H9 (cell line): ENCODE data around the gene NEK4. TPM values are rescaled to one million over a fixed set of nuclear protein-coding genes. Genes with fewer than 3 reads are reported as not detected.

ENCODE experiments used
- DNase-seq: peaks from one replicate; pipeline ENCODE4 v3.0.0-alpha.2; 2017
- H2AFZ ChIP-seq: one replicate; pipeline ENCODE4 v1.6.1; 2013; ENCODE audit warnings: mild to moderate bottlenecking, low read length, control low read depth, moderate library complexity
- H2AK5ac ChIP-seq: 2 replicates; pipeline ENCODE4 v1.6.1; 2013; ENCODE audit warnings: low read length, control low read depth, mixed read lengths; ENCODE audit not compliant: insufficient read length
- H2BK120ac ChIP-seq: one replicate; pipeline ENCODE4 v1.6.1; 2013; ENCODE audit warnings: low read depth, mild to moderate bottlenecking, low read length, control low read depth, inconsistent platforms; ENCODE audit not compliant: poor library complexity, severe bottlenecking
- H2BK12ac ChIP-seq: 2 replicates; pipeline ENCODE4 v1.6.1; 2013; ENCODE audit warnings: low read length, control low read depth, mixed read lengths, low read depth; ENCODE audit not compliant: insufficient read length
- H2BK15ac ChIP-seq: 2 replicates; pipeline ENCODE4 v1.6.1; 2013; ENCODE audit warnings: low read depth, low read length, control low read depth
- H2BK20ac ChIP-seq: one replicate; pipeline ENCODE4 v1.6.1; 2013; ENCODE audit warnings: low read depth, mild to moderate bottlenecking, low read length, control low read depth, inconsistent platforms; ENCODE audit not compliant: poor library complexity, severe bottlenecking
- H2BK5ac ChIP-seq: 2 replicates; pipeline ENCODE4 v1.6.1; 2013; ENCODE audit warnings: low read length, control low read depth, mixed read lengths; ENCODE audit not compliant: insufficient read length
- H3K14ac ChIP-seq: 2 replicates; pipeline ENCODE4 v1.6.1; 2013; ENCODE audit warnings: low read length, control low read depth; ENCODE audit not compliant: insufficient read depth
- H3K18ac ChIP-seq: 2 replicates; pipeline ENCODE4 v1.6.1; 2013; ENCODE audit warnings: low read depth, mild to moderate bottlenecking, mixed read lengths, low read length, control low read depth; ENCODE audit not compliant: insufficient read length
- H3K23ac ChIP-seq: 2 replicates; pipeline ENCODE4 v1.6.1; 2013; ENCODE audit warnings: low read length, control low read depth, mixed read lengths, low read depth; ENCODE audit not compliant: insufficient read length
- H3K23me2 ChIP-seq: 2 replicates; pipeline ENCODE4 v1.6.1; 2013; ENCODE audit warnings: low read depth, mild to moderate bottlenecking, mixed read lengths, low read length, control low read depth; ENCODE audit not compliant: insufficient read length, poor library complexity, severe bottlenecking
- H3K27ac ChIP-seq: 2 replicates; pipeline ENCODE4 v1.5.1; 2013; ENCODE audit warnings: low read length, control low read depth, mixed read lengths, low read depth; ENCODE audit not compliant: insufficient read length
- H3K27me3 ChIP-seq: 2 replicates; pipeline ENCODE4 v1.6.1; 2013; ENCODE audit warnings: low read length, control low read depth, inconsistent platforms; ENCODE audit not compliant: insufficient read depth
- H3K4ac ChIP-seq: 2 replicates; pipeline ENCODE4 v1.6.1; 2013; ENCODE audit warnings: low read depth, mild to moderate bottlenecking, control low read depth, inconsistent platforms, low read length, moderate library complexity
- H3K4me1 ChIP-seq: 2 replicates; pipeline ENCODE4 v1.6.1; 2013; ENCODE audit warnings: low read length, control low read depth, inconsistent platforms; ENCODE audit not compliant: insufficient read depth
- H3K4me2 ChIP-seq: 2 replicates; pipeline ENCODE4 v1.6.1; 2013; ENCODE audit warnings: low read length, control low read depth, mixed read lengths; ENCODE audit not compliant: insufficient read length, insufficient read depth
- H3K56ac ChIP-seq: 2 replicates; pipeline ENCODE4 v1.6.1; 2013; ENCODE audit warnings: low read depth, mild to moderate bottlenecking, mixed read lengths, low read length, control low read depth; ENCODE audit not compliant: insufficient read length
- H3K79me1 ChIP-seq: 2 replicates; pipeline ENCODE4 v1.6.1; 2013; ENCODE audit warnings: low read depth, mild to moderate bottlenecking, moderate library complexity, low read length, control low read depth, inconsistent platforms; ENCODE audit not compliant: insufficient read depth, poor library complexity, severe bottlenecking
- H3K79me2 ChIP-seq: 2 replicates; pipeline ENCODE4 v1.6.1; 2013; ENCODE audit warnings: low read length, control low read depth, inconsistent platforms; ENCODE audit not compliant: insufficient read depth
- H3K9ac ChIP-seq: 2 replicates; pipeline ENCODE4 v1.6.1; 2013; ENCODE audit warnings: low read length, control low read depth, mixed read lengths; ENCODE audit not compliant: insufficient read length; ENCODE audit errors: extremely low read depth
- H3K9me3 ChIP-seq: one replicate; pipeline ENCODE4 v1.6.1; 2013; ENCODE audit warnings: low read depth, low read length, inconsistent platforms; ENCODE audit not compliant: control insufficient read depth
- H3T11ph ChIP-seq: one replicate; pipeline ENCODE4 v1.6.1; 2013; ENCODE audit warnings: mild to moderate bottlenecking, low read length, control low read depth, inconsistent platforms
- H4K20me1 ChIP-seq: one replicate; pipeline ENCODE4 v1.6.1; 2013; ENCODE audit not compliant: control insufficient read depth, insufficient read length, insufficient read depth
- H4K5ac ChIP-seq: 2 replicates; pipeline ENCODE4 v1.6.1; 2013; ENCODE audit warnings: low read depth, mild to moderate bottlenecking, mixed read lengths, low read length, control low read depth; ENCODE audit not compliant: insufficient read length
- H4K8ac ChIP-seq: replicated peaks from 2 replicates; pipeline ENCODE4 v1.6.1; 2013; ENCODE audit warnings: low read length, control low read depth, mixed read lengths, low read depth; ENCODE audit not compliant: insufficient read length
- H4K91ac ChIP-seq: 2 replicates; pipeline ENCODE4 v1.6.1; 2013; ENCODE audit warnings: low read depth, mild to moderate bottlenecking, moderate library complexity, mixed read lengths, low read length, control low read depth; ENCODE audit not compliant: insufficient read length
- H3K27ac Mint-ChIP-seq, 3 experiments: 2 replicates in 2 of 3; 3 replicates in 1 of 3; pipeline ENCODE4 v1.8.0; 2020 to 2021; ENCODE audit warnings: mixed read lengths in 3 of 3, mild to moderate bottlenecking in 1 of 3, moderate library complexity in 1 of 3
- H3K27me3 Mint-ChIP-seq: 2 replicates; pipeline ENCODE4 v1.8.0; 2021; ENCODE audit warnings: low read depth, mild to moderate bottlenecking, moderate library complexity, mixed read lengths
- H3K36me3 Mint-ChIP-seq, 3 experiments: 2 replicates in 2 of 3; 3 replicates in 1 of 3; pipeline ENCODE4 v1.8.0; 2020 to 2021; ENCODE audit warnings: low read depth in 3 of 3, mixed read lengths in 3 of 3; ENCODE audit not compliant: insufficient read depth in 1 of 3
- H3K4me1 Mint-ChIP-seq, 2 experiments: 2 replicates each; pipeline ENCODE4 v1.8.0; 2020; ENCODE audit warnings: mixed read lengths in 2 of 2
- H3K4me3 Mint-ChIP-seq, 2 experiments: 2 replicates in 1 of 2; 3 replicates in 1 of 2; pipeline ENCODE4 v1.8.0; 2020 to 2021; ENCODE audit warnings: mild to moderate bottlenecking in 2 of 2, mixed read lengths in 2 of 2, moderate library complexity in 1 of 2
- H3K9me3 Mint-ChIP-seq, 2 experiments: 2 replicates in 1 of 2; 3 replicates in 1 of 2; pipeline ENCODE4 v1.8.0; 2020; ENCODE audit warnings: mild to moderate bottlenecking in 2 of 2, mixed read lengths in 2 of 2, moderate library complexity in 1 of 2
- CTCF ChIP-seq: fragments of 200-600 bp; sonication (generic); conservative IDR thresholded peaks from 3 replicates; pipeline ENCODE4 v1.8.0; 2021; ENCODE audit warnings: antibody characterized with exemption, mild to moderate bottlenecking
- WGBS: extraction: QIAGEN DNeasy Blood & Tissue Kit; methylation state at CpG from one replicate; pipeline ENCODE4 v1.1.7; 2013; ENCODE audit warnings: missing lambda C conversion rate, low lambda C conversion rate, mixed read lengths; ENCODE audit not compliant: insufficient read length; ENCODE audit errors: extremely low coverage; 5-methylcytosine and 5-hydroxymethylcytosine counted together
- total RNA-seq: library from RNA; stranded (reverse); gene quantifications from 2 replicates; pipeline ENCODE4 v1.2.1, GENCODE V29; 2021

The NEK4 gene
- total RNA-seq, 1 experiment from 2014 or later: 36.0 TPM

DNA sequence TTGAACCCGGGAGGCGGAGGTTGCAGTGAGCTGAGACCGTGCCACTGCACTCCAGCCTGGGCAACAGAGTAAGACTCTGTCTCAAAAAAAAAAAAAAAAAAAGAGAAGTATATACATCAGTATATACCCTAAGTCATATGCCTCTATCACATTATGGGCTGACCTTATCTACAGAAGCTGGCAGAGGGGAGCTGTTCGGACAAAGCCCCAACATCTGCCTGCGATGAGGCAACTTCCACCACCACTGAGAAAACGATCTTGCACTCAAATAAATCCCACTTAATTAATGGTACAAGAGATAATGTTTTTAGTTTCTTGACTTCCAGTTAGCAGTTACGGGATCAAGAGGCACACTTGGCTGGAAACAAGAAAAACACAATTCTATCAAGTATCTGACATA is 67.4 kb downstream of the NEK4 start:
- Histone ChIP-seq H3K9me3 (no peaks in the 10 kb centered on the region), H3K14ac (no peak overlapping the region), H3K9ac (no peak overlapping the region), H2BK120ac (no peak overlapping the region), H4K91ac (no peak overlapping the region), H2BK20ac (no peak overlapping the region), H2BK12ac (no peak overlapping the region), H3K23me2 (peaks cover 12% of the 10 kb centered on the region), H4K8ac (no peak overlapping the region), H3K23ac (no peak overlapping the region), H4K20me1 (no peaks in the 10 kb centered on the region), H2BK5ac (no peak overlapping the region), H2AK5ac (no peak overlapping the region), H3K79me1 (no peaks in the 10 kb centered on the region), H3K4me1 (no peaks in the 10 kb centered on the region; the same call in 1 of the 2 replicates), H3K27ac (no peak overlapping the region), H3K18ac (no peak overlapping the region), H3K4me2 (no peak overlapping the region), H3K27me3 (no peaks in the 10 kb centered on the region), H4K5ac (no peak overlapping the region), H3K56ac (no peak overlapping the region), H3K4ac (no peak overlapping the region), H2AFZ (no peak overlapping the region), H2BK15ac (no peak overlapping the region), H3T11ph (no peak overlapping the region), H3K79me2 (peaks cover 3% of the 10 kb centered on the region; the same call in 1 of the 2 replicates)
- DNase-seq: no peak
- WGBS: no CpG with 5 or more reads among the region's 7 CpGs
- H3K4me1 Mint-ChIP-seq: peaks cover 15% of the 10 kb centered on the region in 2 experiments
- H3K4me3 Mint-ChIP-seq: no peak overlapping the region
- no peaks in the 10 kb centered on the region; a peak in 1 of 5 replicates for H3K9me3 Mint-ChIP-seq
- H3K27ac Mint-ChIP-seq: no peak overlapping the region
- no peaks in the 10 kb centered on the region for H3K27me3 Mint-ChIP-seq
- no peak for TF ChIP-seq CTCF
- H3K36me3 Mint-ChIP-seq: peaks cover 5 to 10% (median 8%) of the 10 kb centered on the region in 3 experiments; a peak in 5 of 7 replicates
